ENCODE measurements around the gene WDR88. TPM values are rescaled to one million over a fixed set of nuclear protein-coding genes. Genes with fewer than 3 reads are reported as not detected.
"Not testable (repeated sequence)": the region's sequence is repeated elsewhere in the genome, so short reads cannot be mapped to it uniquely, and the experiment has no call there.

WDR88 gene
- total RNA-seq, 4 donors from 2014 or later: not detected

DNA sequence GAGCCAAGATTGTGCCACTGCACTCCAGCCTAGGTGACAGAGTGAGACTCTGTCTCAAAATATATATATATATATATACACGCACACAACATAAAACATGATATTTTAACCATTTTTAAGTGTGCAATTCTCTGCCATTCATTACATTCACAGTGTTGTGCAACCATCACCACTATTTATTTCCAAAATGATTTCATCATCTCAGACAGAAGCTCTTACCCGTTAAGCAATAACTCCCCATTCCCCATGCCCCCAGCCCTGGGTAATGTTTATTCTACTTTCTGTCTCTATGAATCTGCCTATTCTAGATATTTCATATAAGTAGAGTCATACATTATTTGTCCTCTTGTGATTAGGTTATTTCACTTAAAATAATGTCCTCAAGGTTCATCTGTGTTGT lies 20.3 kb downstream of the WDR88 start:
- Histone ChIP-seq H3K36me3 (no peaks in the 10 kb centered on the region), H3K4me3 (no peak overlapping the region), H3K27me3 (no peaks in the 10 kb centered on the region), H3K9me3 (no peaks in the 10 kb centered on the region), H3K27ac (replicated peaks in 1 of 4) (no peak overlapping the region), H3K4me1 (no peaks in the 10 kb centered on the region)
- TF ChIP-seq POLR2AphosphoS5 (IDR thresholded peaks at IDR 0.05) (no peak), EP300 (IDR thresholded peaks at IDR 0.05) (no peak), POLR2A (IDR thresholded peaks at IDR 0.05; ENCODE audit: low read depth) (no peak)
- TF ChIP-seq, protein P1, sequence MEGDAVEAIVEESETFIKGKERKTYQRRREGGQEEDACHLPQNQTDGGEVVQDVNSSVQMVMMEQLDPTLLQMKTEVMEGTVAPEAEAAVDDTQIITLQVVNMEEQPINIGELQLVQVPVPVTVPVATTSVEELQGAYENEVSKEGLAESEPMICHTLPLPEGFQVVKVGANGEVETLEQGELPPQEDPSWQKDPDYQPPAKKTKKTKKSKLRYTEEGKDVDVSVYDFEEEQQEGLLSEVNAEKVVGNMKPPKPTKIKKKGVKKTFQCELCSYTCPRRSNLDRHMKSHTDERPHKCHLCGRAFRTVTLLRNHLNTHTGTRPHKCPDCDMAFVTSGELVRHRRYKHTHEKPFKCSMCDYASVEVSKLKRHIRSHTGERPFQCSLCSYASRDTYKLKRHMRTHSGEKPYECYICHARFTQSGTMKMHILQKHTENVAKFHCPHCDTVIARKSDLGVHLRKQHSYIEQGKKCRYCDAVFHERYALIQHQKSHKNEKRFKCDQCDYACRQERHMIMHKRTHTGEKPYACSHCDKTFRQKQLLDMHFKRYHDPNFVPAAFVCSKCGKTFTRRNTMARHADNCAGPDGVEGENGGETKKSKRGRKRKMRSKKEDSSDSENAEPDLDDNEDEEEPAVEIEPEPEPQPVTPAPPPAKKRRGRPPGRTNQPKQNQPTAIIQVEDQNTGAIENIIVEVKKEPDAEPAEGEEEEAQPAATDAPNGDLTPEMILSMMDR (IDR thresholded peaks at IDR 0.05): no peak
- intact Hi-C loops (cut with DNase I): no loop called here
- 81% methylated on average over 2 of the region's 2 CpGs for WGBS
- DNase-seq (ENCODE audit: extremely low spot score): no peak

DNA sequence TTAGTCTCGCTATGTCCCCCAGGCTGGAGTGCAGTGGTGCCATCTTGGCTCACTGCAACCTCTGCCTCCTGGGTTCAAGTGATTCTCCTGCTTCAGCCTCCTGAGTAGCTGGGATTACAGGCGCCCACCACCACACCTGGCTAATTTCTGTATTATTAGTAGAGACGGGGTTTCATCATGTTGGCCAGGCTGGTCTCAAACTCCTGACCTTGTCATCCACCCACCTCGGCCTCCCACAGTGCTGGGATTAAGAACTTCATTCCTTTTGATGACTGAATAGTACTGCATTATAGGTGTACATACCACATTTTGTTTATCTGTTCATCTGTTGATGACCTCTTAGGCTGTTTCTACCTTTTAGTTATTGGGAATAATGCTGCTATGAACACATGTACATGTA lies 20.7 kb downstream of the WDR88 start:
- DNase-seq (ENCODE audit: extremely low spot score); H3K36me3 ChIP-seq; H3K9me3 ChIP-seq; H3K27ac ChIP-seq (replicated peaks in 1 of 4); intact Hi-C loops (cut with DNase I); H3K27me3 ChIP-seq; H3K4me3 ChIP-seq; H3K4me1 ChIP-seq: not testable (repeated sequence)
- 77% methylated on average over 4 of the region's 4 CpGs for WGBS

DNA sequence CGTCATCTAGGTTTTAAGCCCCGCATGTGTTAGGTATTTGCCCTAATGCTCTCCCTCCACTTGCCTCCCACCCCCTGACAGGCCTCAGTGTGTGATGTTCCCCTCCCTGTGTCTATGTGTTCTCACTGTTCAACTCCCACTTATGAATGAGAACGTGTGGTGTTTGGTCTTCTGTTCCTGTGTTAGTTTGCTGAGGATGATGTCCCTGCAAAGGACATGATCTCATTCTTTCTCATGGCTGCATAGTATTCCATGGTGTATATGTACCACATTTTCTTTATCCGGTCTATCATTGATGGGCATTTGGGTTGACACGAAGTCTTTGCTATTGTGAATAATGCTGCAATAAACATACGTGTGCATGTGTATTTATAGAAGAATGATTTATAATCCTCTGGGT lies 22.4 kb downstream of the WDR88 start:
- H3K9me3 ChIP-seq; H3K27me3 ChIP-seq; H3K36me3 ChIP-seq; intact Hi-C loops (cut with DNase I); H3K4me1 ChIP-seq; H3K4me3 ChIP-seq; DNase-seq (ENCODE audit: extremely low spot score); H3K27ac ChIP-seq (replicated peaks in 1 of 4): not testable (repeated sequence)
- WGBS: 82% methylated on average over 6 of the region's 6 CpGs

DNA sequence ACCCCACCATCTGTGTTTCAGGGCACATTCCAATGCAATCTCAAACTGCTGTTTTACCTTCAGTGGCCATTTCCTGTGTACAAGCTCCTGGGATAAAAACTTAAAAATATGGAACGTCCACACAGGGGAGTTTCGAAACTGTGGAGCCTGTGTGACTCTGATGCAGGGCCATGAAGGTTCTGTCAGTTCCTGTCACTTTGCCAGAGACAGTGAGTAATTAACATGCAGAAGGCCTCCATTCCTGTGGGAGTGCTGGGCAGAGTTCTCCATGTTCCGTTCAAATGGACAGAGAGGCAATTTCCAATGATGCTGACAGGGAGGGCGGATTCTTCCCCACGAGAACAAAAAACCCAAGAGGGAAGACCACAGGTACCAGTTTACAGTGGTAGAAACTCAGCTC lies 24.4 kb downstream of the WDR88 start:
- WGBS: 84% methylated on average over 5 of the region's 5 CpGs
- no peaks in the 10 kb centered on the region for H3K4me1 ChIP-seq
- intact Hi-C loops (cut with DNase I): no loop called here
- DNase-seq (ENCODE audit: extremely low spot score): no peak
- no peaks in the 10 kb centered on the region for H3K9me3 ChIP-seq
- H3K4me3 ChIP-seq: no peak overlapping the region
- TF ChIP-seq POLR2AphosphoS5 (IDR thresholded peaks at IDR 0.05) (no peak), POLR2A (IDR thresholded peaks at IDR 0.05; ENCODE audit: low read depth) (no peak), EP300 (IDR thresholded peaks at IDR 0.05) (no peak)
- TF ChIP-seq, protein P1 (IDR thresholded peaks at IDR 0.05): no peak
- no peaks in the 10 kb centered on the region for H3K36me3 ChIP-seq
- H3K27me3 ChIP-seq: no peaks in the 10 kb centered on the region
- H3K27ac ChIP-seq (replicated peaks in 1 of 4): no peak overlapping the region

DNA sequence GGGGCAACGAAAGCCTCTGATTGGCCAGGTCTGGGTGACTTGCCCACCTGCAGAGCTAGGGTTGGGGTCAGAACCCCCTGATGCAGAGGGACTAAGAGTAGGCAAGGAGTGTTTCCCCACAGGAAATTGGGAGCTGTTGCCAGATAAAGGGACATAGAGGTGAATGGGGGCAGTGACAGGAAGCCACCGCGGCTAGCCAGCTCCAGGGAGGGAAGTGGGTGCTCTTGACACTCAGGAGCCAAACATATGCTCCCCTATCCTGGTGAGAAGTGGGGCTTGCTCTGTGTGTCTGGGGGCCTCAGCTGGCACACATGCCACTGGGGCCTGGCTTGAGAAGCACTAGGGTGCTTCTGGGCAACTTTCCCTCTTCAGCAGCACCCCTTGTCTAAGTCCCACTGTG lies 26.0 kb downstream of the WDR88 start:
- intact Hi-C loops (cut with DNase I): no loop called here
- no peak overlapping the region for H3K27ac ChIP-seq (replicated peaks in 1 of 4)
- no peaks in the 10 kb centered on the region for H3K36me3 ChIP-seq
- WGBS: 89% methylated on average over 3 of the region's 3 CpGs
- TF ChIP-seq, protein P1 (IDR thresholded peaks at IDR 0.05): no peak
- TF ChIP-seq POLR2A (IDR thresholded peaks at IDR 0.05; ENCODE audit: low read depth) (no peak), EP300 (IDR thresholded peaks at IDR 0.05) (no peak), POLR2AphosphoS5 (IDR thresholded peaks at IDR 0.05) (no peak)
- H3K4me3 ChIP-seq: no peak overlapping the region
- no peaks in the 10 kb centered on the region for H3K9me3 ChIP-seq
- no peaks in the 10 kb centered on the region for H3K4me1 ChIP-seq
- no peak for DNase-seq (ENCODE audit: extremely low spot score)
- no peaks in the 10 kb centered on the region for H3K27me3 ChIP-seq

DNA sequence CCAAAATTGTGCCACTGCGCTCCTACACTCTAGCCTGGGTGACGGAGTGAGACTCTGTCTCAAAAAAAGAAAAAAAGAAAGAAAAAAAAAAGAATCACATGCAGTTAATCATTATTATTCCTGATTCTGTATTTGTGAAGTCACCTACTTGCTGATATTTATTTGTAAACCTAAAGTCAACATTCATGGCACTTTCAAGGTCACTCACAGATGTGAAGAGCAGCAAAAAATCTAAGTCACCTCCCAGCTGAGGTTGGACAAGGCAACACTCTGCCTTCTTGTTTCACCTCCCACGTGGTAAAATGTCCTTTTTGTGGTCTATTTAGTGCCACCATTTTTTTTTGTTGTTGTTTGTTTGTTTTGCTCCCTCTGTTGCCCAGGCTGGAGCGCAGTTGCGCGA lies 26.5 kb downstream of the WDR88 start:
- Histone ChIP-seq H3K36me3 (no peaks in the 10 kb centered on the region), H3K9me3 (no peaks in the 10 kb centered on the region), H3K4me3 (no peak overlapping the region), H3K27ac (replicated peaks in 1 of 4) (no peak overlapping the region), H3K27me3 (no peaks in the 10 kb centered on the region), H3K4me1 (no peaks in the 10 kb centered on the region)
- intact Hi-C loops (cut with DNase I): no loop called here
- DNase-seq (ENCODE audit: extremely low spot score): no peak
- TF ChIP-seq POLR2AphosphoS5 (IDR thresholded peaks at IDR 0.05) (no peak), POLR2A (IDR thresholded peaks at IDR 0.05; ENCODE audit: low read depth) (no peak), EP300 (IDR thresholded peaks at IDR 0.05) (no peak)
- TF ChIP-seq, protein P1 (IDR thresholded peaks at IDR 0.05): no peak
- 88% methylated on average over 6 of the region's 6 CpGs for WGBS
